PC-3 (cell line): Measurements from ENCODE around the gene FBLN1. TPM values are rescaled to one million over a fixed set of nuclear protein-coding genes. Genes with fewer than 3 reads are reported as not detected.

Source experiments
- ATAC-seq: fragments of 200-7000 bp; cut with Tn5 transposase; 2 replicates; pipeline ENCODE4 v1.9.1; 2020; ENCODE audit warnings: mild to moderate bottlenecking, moderate library complexity
- BruUV-seq: library from RNA; stranded (reverse); fragments of 400-500 nt; replicated peaks from 2 replicates; lab custom pipeline; 2021; lab: Mats Ljungman, UMichigan
- CTCF ChIA-PET: fragments of 300-600 bp; sonication (Branson Sonifier 250); formaldehyde crosslinking; loops from one replicate; lab custom pipeline; 2022; ENCODE audit warnings: antibody characterized with exemption; lab: Charles Lee
- POLR2A ChIA-PET: fragments of 300-600 bp; sonication (Branson Sonifier 250); formaldehyde crosslinking; loops from one replicate; lab custom pipeline; 2022; ENCODE audit warnings: antibody characterized with exemption; ENCODE audit not compliant: unreplicated experiment; lab: Charles Lee
- DNase-seq: peaks from one replicate; pipeline ENCODE4 v3.0.0-alpha.2; 2015
- H2AFZ ChIP-seq: fragments of 300-600 bp; sonication (generic); 2 replicates; pipeline ENCODE4 v1.6.0; 2016; ENCODE audit warnings: antibody characterized with exemption, low read length
- H3F3A ChIP-seq: fragments of 300-600 bp; sonication (generic); one replicate; pipeline ENCODE4 v1.6.0; 2017; ENCODE audit warnings: antibody characterized with exemption, low read length, control low read depth, mild to moderate bottlenecking; ENCODE audit not compliant: unreplicated experiment
- H3K27ac ChIP-seq: fragments of 300-600 bp; sonication (generic); 2 replicates; pipeline ENCODE4 v1.5.1; 2016; ENCODE audit warnings: mild to moderate bottlenecking, low read length
- H3K27me3 ChIP-seq: fragments of 300-600 bp; sonication (generic); 2 replicates; pipeline ENCODE4 v1.6.1; 2016; ENCODE audit warnings: low read length, mixed read lengths
- H3K36me3 ChIP-seq: fragments of 300-600 bp; sonication (generic); 2 replicates; pipeline ENCODE4 v1.6.1; 2016; ENCODE audit warnings: low read depth, mixed run types, low read length, mixed read lengths
- H3K4me1 ChIP-seq: fragments of 300-600 bp; sonication (generic); 2 replicates; pipeline ENCODE4 v1.5.1; 2016; ENCODE audit warnings: low read length; ENCODE audit not compliant: insufficient read depth
- H3K4me2 ChIP-seq: fragments of 300-600 bp; sonication (generic); 2 replicates; pipeline ENCODE4 v1.6.0; 2016; ENCODE audit warnings: low read length
- H3K4me3 ChIP-seq: fragments of 300-600 bp; sonication (generic); 2 replicates; pipeline ENCODE4 v1.5.1; 2016; ENCODE audit warnings: mild to moderate bottlenecking, low read length, mixed read lengths
- H3K79me2 ChIP-seq: fragments of 300-600 bp; sonication (generic); 2 replicates; pipeline ENCODE4 v1.6.1; 2017; ENCODE audit warnings: low read length, mixed read lengths
- H3K9ac ChIP-seq: fragments of 300-600 bp; sonication (generic); 2 replicates; pipeline ENCODE4 v1.6.0; 2016; ENCODE audit warnings: mild to moderate bottlenecking, low read length
- H3K9me2 ChIP-seq: fragments of 300-600 bp; sonication (generic); replicated peaks from 2 replicates; pipeline ENCODE4 v1.6.1; 2016; ENCODE audit warnings: mixed run types, low read length, mixed read lengths
- H3K9me3 ChIP-seq: fragments of 300-600 bp; sonication (generic); 2 replicates; pipeline ENCODE4 v1.6.1; 2016; ENCODE audit warnings: low read length, mixed read lengths
- H4K20me1 ChIP-seq: fragments of 300-600 bp; sonication (generic); 2 replicates; pipeline ENCODE4 v1.6.1; 2016; ENCODE audit warnings: low read length, mixed read lengths
- CTCF ChIP-seq: fragments of 300-600 bp; sonication (generic); conservative IDR thresholded peaks from 2 replicates; pipeline ENCODE4 v1.5.1; 2017; ENCODE audit warnings: antibody characterized with exemption, low read depth, mild to moderate bottlenecking, low read length
- EZH2 ChIP-seq: fragments of 300-600 bp; sonication (generic); IDR thresholded peaks from one replicate; pipeline ENCODE4 v1.6.1; 2017; ENCODE audit warnings: antibody characterized with exemption, mild to moderate bottlenecking, low read length; ENCODE audit not compliant: unreplicated experiment
- EZH2phosphoT487 ChIP-seq: fragments of 300-600 bp; sonication (generic); IDR thresholded peaks from 2 replicates; pipeline ENCODE4 v1.6.1; 2018; ENCODE audit warnings: mild to moderate bottlenecking, antibody characterized with exemption, low read length, borderline replicate concordance
- intact Hi-C: fragments of 100-400 bp; cut with micrococcal nuclease; formaldehyde crosslinking; loops from 2 replicates; pipeline ENCODE4 v1.9.0; 2023
- total RNA-seq: library from RNA; depleted of rRNA; stranded (reverse); fragments of >200 nt; gene quantifications from 2 replicates; pipeline ENCODE4 v1.2.3, GENCODE V29; 2014

FBLN1 gene
- total RNA-seq, 1 experiment from 2014 or later: 13.4 TPM

- TF ChIP-seq EZH2 (no peak), EZH2phosphoT487 (no peak), CTCF (no peak)
- H3K9me2 ChIP-seq: no peaks in the 10 kb centered on the region
- H3F3A ChIP-seq: no peaks in the 10 kb centered on the region
- no peak overlapping the region for H3K4me2 ChIP-seq
- H3K4me1 ChIP-seq: no peaks in the 10 kb centered on the region
- H3K27ac ChIP-seq: no peak overlapping the region
- H3K9ac ChIP-seq: no peak overlapping the region
- no peaks in the 10 kb centered on the region for H3K79me2 ChIP-seq
- 0 out of 2 replicates have a peak, but pooled peaks cover 3% of the 10 kb centered on the region for H3K9me3 ChIP-seq
- intact Hi-C loops: no loop called here
- ChIA-PET CTCF (no interaction called here), POLR2A (no interaction called here)
- BruUV-seq: no TSS peak
- no peak overlapping the region for H2AFZ ChIP-seq
- H3K27me3 ChIP-seq: no peaks in the 10 kb centered on the region
- no peaks in the 10 kb centered on the region for H3K36me3 ChIP-seq
- DNase-seq (no peak), ATAC-seq (no peak)
- no peak overlapping the region for H3K4me3 ChIP-seq
- H4K20me1 ChIP-seq: no peaks in the 10 kb centered on the region
Observed at GRCh38 chr22:45488764-45489370, 13.8 kb upstream of the FBLN1 start.

DNA sequence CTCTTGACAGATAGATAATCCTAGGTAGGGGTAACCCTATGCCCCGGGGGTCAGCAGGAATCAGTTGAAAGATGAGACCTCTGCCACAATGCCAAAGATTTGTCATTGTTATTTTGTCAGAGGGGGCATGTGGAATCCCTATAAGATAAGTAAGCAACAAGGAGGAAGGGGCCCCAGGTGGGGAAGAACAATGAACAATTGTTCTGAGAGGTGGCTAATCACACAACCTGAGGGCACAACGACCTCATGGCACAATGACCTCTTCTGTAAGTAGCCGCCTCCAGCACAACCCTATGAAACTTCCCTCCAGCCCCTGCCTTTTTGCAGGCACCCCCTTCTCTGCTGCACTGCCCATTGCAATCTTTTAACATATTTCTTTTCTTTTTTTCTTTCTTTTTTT is 11.8 kb upstream of the FBLN1 start:
- H3K4me2 ChIP-seq: no peak overlapping the region
- CTCF ChIA-PET: no interaction called here
- no peaks in the 10 kb centered on the region for H3K9me2 ChIP-seq
- TF ChIP-seq CTCF (no peak), EZH2phosphoT487 (no peak), EZH2 (no peak)
- H3K27me3 ChIP-seq: no peaks in the 10 kb centered on the region
- 0 out of 2 replicates have a peak, but pooled peaks cover 3% of the 10 kb centered on the region for H3K9me3 ChIP-seq
- no peak overlapping the region for H3K4me3 ChIP-seq
- H4K20me1 ChIP-seq: no peaks in the 10 kb centered on the region
- no peak overlapping the region for H3K27ac ChIP-seq
- DNase-seq (no peak), ATAC-seq (no peak)
- no peak overlapping the region for H2AFZ ChIP-seq
- no peaks in the 10 kb centered on the region for H3K36me3 ChIP-seq
- intact Hi-C loops: no loop called here
- H3F3A ChIP-seq: no peaks in the 10 kb centered on the region
- no peaks in the 10 kb centered on the region for H3K79me2 ChIP-seq
- H3K9ac ChIP-seq: no peak overlapping the region
- BruUV-seq: no TSS peak
- no peaks in the 10 kb centered on the region for H3K4me1 ChIP-seq
- POLR2A ChIA-PET: no interaction called here

DNA sequence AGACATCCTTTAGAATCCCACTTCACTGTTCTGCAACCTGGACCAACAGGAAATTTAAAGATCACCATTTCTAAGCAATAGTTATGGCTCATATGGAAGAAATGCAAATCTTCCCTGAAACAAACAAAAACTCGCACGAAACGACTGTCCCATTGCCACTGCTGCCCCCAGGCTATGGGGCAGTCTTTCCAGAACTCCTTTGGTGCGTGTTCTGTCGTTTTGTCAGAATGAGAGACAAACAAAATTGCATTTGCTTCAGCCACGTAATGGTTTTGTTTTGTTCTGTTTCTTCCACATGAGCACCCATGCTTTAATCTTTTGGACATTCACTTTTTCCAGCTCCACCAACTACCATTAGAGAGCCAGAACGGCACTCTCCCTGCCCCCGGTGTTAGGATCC is 10.8 kb upstream of the FBLN1 start:
- Histone ChIP-seq H3F3A (no peaks in the 10 kb centered on the region), H3K9me3 (0 out of 2 replicates have a peak, but pooled peaks cover 3% of the 10 kb centered on the region), H3K4me3 (no peak overlapping the region), H3K79me2 (no peaks in the 10 kb centered on the region), H3K36me3 (no peaks in the 10 kb centered on the region), H2AFZ (no peak overlapping the region), H3K4me1 (no peaks in the 10 kb centered on the region), H3K9me2 (no peaks in the 10 kb centered on the region), H3K9ac (no peak overlapping the region), H4K20me1 (no peaks in the 10 kb centered on the region), H3K27ac (no peak overlapping the region), H3K27me3 (no peaks in the 10 kb centered on the region), H3K4me2 (no peak overlapping the region)
- ChIA-PET POLR2A (no interaction called here), CTCF (no interaction called here)
- intact Hi-C loops: no loop called here
- ATAC-seq: no peak
- TF ChIP-seq EZH2: no peak
- TF ChIP-seq CTCF: no peak
- no peak for TF ChIP-seq EZH2phosphoT487
- DNase-seq: no peak
- BruUV-seq: no TSS peak
